OCI-LY1 (cell line): ENCODE measurements around the gene NOTCH2.

Source experiments
- H2AFZ ChIP-seq: fragments of 200-600 bp; sonication (generic), shearing (Covaris generic); 2 replicates; pipeline ENCODE4 v1.6.0; 2014; ENCODE audit warnings: antibody characterized with exemption, mild to moderate bottlenecking, low read length
- H3F3A ChIP-seq: fragments of 200-600 bp; sonication (generic), shearing (Covaris generic); 2 replicates; pipeline ENCODE4 v1.6.0; 2014; ENCODE audit warnings: mild to moderate bottlenecking, antibody characterized with exemption, low read length, moderate library complexity; ENCODE audit not compliant: insufficient read depth
- H3K27ac ChIP-seq: fragments of 200-600 bp; sonication (generic); 2 replicates; pipeline ENCODE4 v1.5.1; 2014; ENCODE audit warnings: low read length, mixed run types, mild to moderate bottlenecking, low read depth; ENCODE audit not compliant: poor library complexity, severe bottlenecking
- H3K27me3 ChIP-seq: fragments of 200-600 bp; sonication (generic); 2 replicates; pipeline ENCODE4 v1.6.0; 2014; ENCODE audit warnings: antibody characterized with exemption, mild to moderate bottlenecking, low read length, moderate library complexity; ENCODE audit not compliant: insufficient read depth
- H3K36me3 ChIP-seq: fragments of 200-600 bp; sonication (generic); 2 replicates; pipeline ENCODE4 v1.6.1; 2014; ENCODE audit warnings: mild to moderate bottlenecking, antibody characterized with exemption, low read length, moderate library complexity, mixed read lengths; ENCODE audit not compliant: insufficient read depth
- H3K4me1 ChIP-seq: fragments of 200-600 bp; sonication (generic); 2 replicates; pipeline ENCODE4 v1.5.1; 2014; ENCODE audit warnings: mild to moderate bottlenecking, low read length, moderate library complexity; ENCODE audit not compliant: insufficient read depth, severe bottlenecking
- H3K4me2 ChIP-seq: fragments of 200-600 bp; sonication (generic), shearing (Covaris generic); 2 replicates; pipeline ENCODE4 v1.6.1; 2014; ENCODE audit warnings: low read length
- H3K4me3 ChIP-seq: fragments of 200-600 bp; sonication (generic); 2 replicates; pipeline ENCODE4 v1.5.1; 2014; ENCODE audit warnings: low read length, low read depth, mild to moderate bottlenecking, mixed read lengths; ENCODE audit not compliant: poor library complexity, severe bottlenecking
- H3K79me2 ChIP-seq: fragments of 200-600 bp; shearing (Covaris generic); 2 replicates; pipeline ENCODE4 v1.6.1; 2016; ENCODE audit warnings: mixed run types, low read length, mixed read lengths; ENCODE audit not compliant: insufficient read depth
- H3K9ac ChIP-seq: fragments of 200-600 bp; sonication (generic), shearing (Covaris generic); 2 replicates; pipeline ENCODE4 v1.6.1; 2014; ENCODE audit warnings: mild to moderate bottlenecking, low read length, mixed read lengths
- H3K9me2 ChIP-seq: fragments of 200-600 bp; sonication (generic), shearing (Covaris generic); 2 replicates; pipeline ENCODE4 v1.6.1; 2014; ENCODE audit warnings: low read depth, mild to moderate bottlenecking, low read length, mixed read lengths
- H3K9me3 ChIP-seq: fragments of 200-600 bp; shearing (Covaris generic); 2 replicates; pipeline ENCODE4 v1.6.1; 2014; ENCODE audit warnings: low read length, mixed read lengths
- H4K20me1 ChIP-seq: fragments of 200-600 bp; sonication (generic), shearing (Covaris generic); 2 replicates; pipeline ENCODE4 v1.6.0; 2016; ENCODE audit warnings: mild to moderate bottlenecking, low read length; ENCODE audit not compliant: insufficient read depth
- EZH2 ChIP-seq: fragments of 200-600 bp; sonication (generic), shearing (Covaris generic); IDR thresholded peaks from 2 replicates; pipeline ENCODE4 v1.8.0; 2017; ENCODE audit warnings: borderline replicate concordance, mixed run types, mild to moderate bottlenecking, antibody characterized with exemption, low read length, moderate library complexity, mixed read lengths
- TF ChIP-seq, protein P1 (sequence below): fragments of 200-600 bp; sonication (generic), shearing (Covaris generic); IDR thresholded peaks from 2 replicates; pipeline ENCODE4 v1.5.1; 2017; ENCODE audit warnings: mild to moderate bottlenecking, antibody characterized with exemption, low read length, moderate library complexity, mixed read lengths

The NOTCH2 gene

DNA sequence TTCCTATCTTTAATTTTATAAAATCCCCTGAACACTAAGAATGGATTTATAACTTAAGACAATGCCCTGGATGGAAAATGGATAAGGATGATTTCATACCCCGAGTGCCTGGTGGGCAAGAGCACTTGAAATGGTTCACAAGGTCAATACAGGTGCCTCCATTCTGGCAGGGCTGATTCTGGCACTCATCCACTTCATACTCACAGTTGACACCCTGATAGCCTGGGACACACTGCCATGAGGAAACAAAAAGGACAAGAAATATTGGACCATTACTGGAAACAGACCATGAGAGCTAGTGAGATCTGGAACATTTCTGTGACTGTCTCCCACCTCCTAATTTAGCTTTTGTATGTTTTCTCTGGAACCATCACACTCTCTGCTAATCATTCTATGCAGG is 134.1 kb downstream of the NOTCH2 start:
- Histone ChIP-seq H3K4me2 (no peak overlapping the region), H2AFZ (no peak overlapping the region), H3F3A (no peaks in the 10 kb centered on the region), H3K79me2 (no peaks in the 10 kb centered on the region), H3K27me3 (no peaks in the 10 kb centered on the region), H3K9ac (no peak overlapping the region), H3K9me3 (no peaks in the 10 kb centered on the region; the same call in 1 of the 2 replicates), H3K4me1 (no peaks in the 10 kb centered on the region), H3K36me3 (peaks cover 68% of the 10 kb centered on the region), H3K9me2 (no peaks in the 10 kb centered on the region), H4K20me1 (no peaks in the 10 kb centered on the region), H3K27ac (no peak overlapping the region), H3K4me3 (no peak overlapping the region)
- TF ChIP-seq, protein P1, sequence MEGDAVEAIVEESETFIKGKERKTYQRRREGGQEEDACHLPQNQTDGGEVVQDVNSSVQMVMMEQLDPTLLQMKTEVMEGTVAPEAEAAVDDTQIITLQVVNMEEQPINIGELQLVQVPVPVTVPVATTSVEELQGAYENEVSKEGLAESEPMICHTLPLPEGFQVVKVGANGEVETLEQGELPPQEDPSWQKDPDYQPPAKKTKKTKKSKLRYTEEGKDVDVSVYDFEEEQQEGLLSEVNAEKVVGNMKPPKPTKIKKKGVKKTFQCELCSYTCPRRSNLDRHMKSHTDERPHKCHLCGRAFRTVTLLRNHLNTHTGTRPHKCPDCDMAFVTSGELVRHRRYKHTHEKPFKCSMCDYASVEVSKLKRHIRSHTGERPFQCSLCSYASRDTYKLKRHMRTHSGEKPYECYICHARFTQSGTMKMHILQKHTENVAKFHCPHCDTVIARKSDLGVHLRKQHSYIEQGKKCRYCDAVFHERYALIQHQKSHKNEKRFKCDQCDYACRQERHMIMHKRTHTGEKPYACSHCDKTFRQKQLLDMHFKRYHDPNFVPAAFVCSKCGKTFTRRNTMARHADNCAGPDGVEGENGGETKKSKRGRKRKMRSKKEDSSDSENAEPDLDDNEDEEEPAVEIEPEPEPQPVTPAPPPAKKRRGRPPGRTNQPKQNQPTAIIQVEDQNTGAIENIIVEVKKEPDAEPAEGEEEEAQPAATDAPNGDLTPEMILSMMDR = no peak
- no peak for TF ChIP-seq EZH2

DNA sequence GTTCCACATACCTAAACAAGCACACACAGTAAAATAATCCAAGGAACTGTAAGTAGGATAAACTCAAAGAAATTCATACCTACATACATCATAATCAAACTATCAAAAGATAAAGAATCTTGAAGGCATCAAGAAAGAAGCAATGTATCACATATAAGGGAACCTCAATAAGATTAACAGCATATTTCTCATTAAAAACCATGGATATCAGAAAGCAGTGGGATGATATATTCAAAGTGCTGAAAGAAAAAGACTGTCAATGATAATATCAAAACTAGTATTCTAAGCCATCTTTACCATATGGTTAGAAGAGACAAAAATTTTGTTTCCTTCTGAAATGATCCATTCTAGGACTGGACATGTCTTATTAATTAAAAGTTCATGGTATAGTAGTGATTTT is 136.1 kb downstream of the NOTCH2 start:
- H4K20me1 ChIP-seq = no peaks in the 10 kb centered on the region
- peaks cover 57% of the 10 kb centered on the region for H3K36me3 ChIP-seq
- H3K9ac ChIP-seq = no peak overlapping the region
- H3K27me3 ChIP-seq = no peaks in the 10 kb centered on the region
- H3F3A ChIP-seq = no peaks in the 10 kb centered on the region
- no peak overlapping the region for H3K4me3 ChIP-seq
- H3K9me3 ChIP-seq = no peaks in the 10 kb centered on the region; the same call in 1 of the 2 replicates
- H3K9me2 ChIP-seq = no peaks in the 10 kb centered on the region
- H3K4me1 ChIP-seq = no peaks in the 10 kb centered on the region
- no peak overlapping the region for H3K4me2 ChIP-seq
- H2AFZ ChIP-seq = no peak overlapping the region
- no peaks in the 10 kb centered on the region for H3K79me2 ChIP-seq
- TF ChIP-seq, protein P1 = no peak
- H3K27ac ChIP-seq = no peak overlapping the region

DNA sequence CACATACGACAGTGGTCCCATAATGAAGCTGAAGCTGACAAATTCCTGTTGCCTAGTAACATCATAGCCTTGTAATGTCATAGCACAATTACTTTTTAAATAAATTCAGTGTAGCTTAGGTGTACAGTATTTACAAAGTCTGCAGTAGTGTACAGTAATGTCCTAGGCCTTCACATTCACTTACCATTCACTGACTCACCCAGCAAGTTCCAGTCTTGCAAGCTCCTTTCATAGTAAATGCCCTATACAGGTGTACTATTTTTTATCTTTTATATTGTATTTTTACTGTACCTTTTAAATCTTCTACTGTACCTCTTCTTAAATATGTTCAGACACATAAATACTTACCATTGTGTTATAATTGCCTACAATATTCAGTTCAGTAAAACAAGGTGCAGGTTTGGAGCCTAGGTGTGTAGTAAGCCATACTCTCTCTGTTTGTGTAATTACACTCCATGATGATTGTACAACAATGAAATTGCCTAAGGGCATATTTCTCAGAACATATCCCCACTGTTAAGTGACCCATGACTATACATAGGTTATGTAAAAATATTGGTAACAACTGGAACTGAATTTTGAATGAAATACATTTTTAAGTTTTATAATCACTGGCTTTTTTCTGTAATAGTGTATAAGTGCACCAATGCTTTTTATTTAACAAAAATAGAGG is 139.7 kb downstream of the NOTCH2 start:
- no peak overlapping the region for H3K4me2 ChIP-seq
- H2AFZ ChIP-seq = no peak overlapping the region
- H3K27me3 ChIP-seq = no peaks in the 10 kb centered on the region
- H3K79me2 ChIP-seq = no peaks in the 10 kb centered on the region
- no peak for TF ChIP-seq EZH2
- TF ChIP-seq, protein P1 = no peak
- no peaks in the 10 kb centered on the region; the same call in 1 of the 2 replicates for H3K9me3 ChIP-seq
- H3F3A ChIP-seq = no peaks in the 10 kb centered on the region
- no peak overlapping the region for H3K27ac ChIP-seq
- H3K9ac ChIP-seq = no peak overlapping the region
- H3K4me3 ChIP-seq = no peak overlapping the region
- H3K36me3 ChIP-seq = peaks cover 36% of the 10 kb centered on the region
- H4K20me1 ChIP-seq = no peaks in the 10 kb centered on the region
- H3K4me1 ChIP-seq = no peaks in the 10 kb centered on the region
- H3K9me2 ChIP-seq = no peaks in the 10 kb centered on the region
